ENCODE results near the gene ADORA1.

Gene ADORA1

DNA sequence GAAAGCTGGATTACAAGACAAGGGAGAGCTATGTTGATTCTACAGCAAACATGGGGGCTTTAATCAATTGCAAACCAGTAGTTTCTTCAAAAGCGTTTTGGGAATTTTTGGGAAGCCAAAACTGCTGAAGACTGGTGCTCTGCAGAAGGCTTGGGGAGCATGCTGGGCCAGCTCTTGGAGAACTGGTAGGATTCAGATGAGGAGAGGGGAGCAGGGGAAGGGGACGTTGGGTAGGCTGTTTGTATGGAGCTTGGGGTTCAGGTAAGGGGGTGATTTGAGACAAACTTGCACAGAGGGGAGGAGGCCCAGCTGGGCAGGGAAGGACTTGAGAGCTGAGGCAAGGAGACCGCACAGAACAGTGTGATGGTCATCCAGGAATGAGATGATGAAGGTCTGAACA, 39.1 kb upstream of the ADORA1 start:
- Mint-ChIP-seq H3K36me3 (no peaks in the 10 kb centered on the region), H3K4me1 (no peaks in the 10 kb centered on the region), H3K27me3 (peaks cover 36% of the 10 kb centered on the region), H3K4me3 (no peak overlapping the region), H3K27ac (no peak overlapping the region), H3K9me3 (no peaks in the 10 kb centered on the region)
- CTCF ChIA-PET = interaction anchor here (1.4 kb wide), 1 partner anchor 83 kb away, joined by 4 read pairs; no protein-coding TSS in a partner anchor
- DNase-seq = no peak

DNA sequence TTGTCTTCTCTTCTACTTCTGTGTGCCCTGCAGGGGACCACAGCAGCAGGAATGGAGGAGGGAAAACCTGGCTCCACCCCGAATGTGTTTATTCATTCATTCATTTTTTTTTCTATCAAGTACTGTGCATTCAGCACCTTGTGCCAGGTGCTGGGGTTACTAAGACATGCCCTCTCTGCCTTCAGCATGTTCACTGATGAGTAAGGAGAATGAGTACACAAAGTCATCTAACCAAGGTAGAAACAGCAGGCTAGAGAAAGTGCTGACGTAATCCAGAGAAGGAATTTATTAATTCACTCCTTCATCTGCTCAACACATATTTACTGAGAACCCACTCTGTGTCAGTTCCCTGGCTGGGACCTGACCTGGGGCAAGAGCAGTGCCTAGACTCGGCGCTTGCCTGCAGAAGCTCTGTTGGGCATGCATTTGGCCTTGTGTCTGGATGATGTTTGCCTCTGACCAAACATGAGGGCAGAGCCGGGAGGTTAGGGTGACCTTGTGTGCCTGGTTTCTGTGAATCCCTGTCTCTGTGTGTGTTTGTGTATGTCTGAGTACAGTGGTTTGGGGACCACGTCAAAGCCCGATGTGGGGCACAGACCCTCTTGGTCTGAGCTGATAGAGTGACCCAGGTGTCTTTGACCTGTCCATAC, 38.4 kb upstream of the ADORA1 start:
- Mint-ChIP-seq H3K4me3 (no peak overlapping the region), H3K36me3 (no peaks in the 10 kb centered on the region), H3K27me3 (peaks cover 39% of the 10 kb centered on the region), H3K27ac (no peak overlapping the region), H3K4me1 (no peaks in the 10 kb centered on the region), H3K9me3 (no peaks in the 10 kb centered on the region)
- no peak for DNase-seq
- CTCF ChIA-PET = no interaction called here

DNA sequence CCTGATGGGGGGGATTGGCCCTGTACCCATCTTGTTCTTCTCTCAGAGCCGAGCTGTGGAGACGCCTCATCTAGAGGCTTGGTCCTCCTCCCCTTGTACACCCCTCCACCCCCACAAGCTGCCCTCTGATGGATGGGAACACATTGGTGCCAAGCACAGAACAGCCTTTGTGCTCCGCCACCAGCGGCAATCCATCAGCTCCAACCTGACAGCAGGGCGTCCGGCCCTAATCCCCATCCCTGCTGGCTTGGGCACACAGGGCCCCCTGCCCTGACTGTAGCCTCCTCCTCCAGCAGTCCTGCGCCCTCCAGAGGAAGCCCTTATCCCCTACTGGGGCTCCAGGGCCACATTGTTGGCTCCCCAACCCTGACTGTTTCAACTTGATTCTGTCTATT, 37.9 kb upstream of the ADORA1 start:
- Mint-ChIP-seq H3K9me3 (peaks cover 4% of the 10 kb centered on the region), H3K36me3 (no peaks in the 10 kb centered on the region), H3K4me1 (no peaks in the 10 kb centered on the region), H3K27me3 (peaks cover 44% of the 10 kb centered on the region), H3K4me3 (no peak overlapping the region), H3K27ac (no peak overlapping the region)
- CTCF ChIA-PET = no interaction called here
- DNase-seq = no peak

DNA sequence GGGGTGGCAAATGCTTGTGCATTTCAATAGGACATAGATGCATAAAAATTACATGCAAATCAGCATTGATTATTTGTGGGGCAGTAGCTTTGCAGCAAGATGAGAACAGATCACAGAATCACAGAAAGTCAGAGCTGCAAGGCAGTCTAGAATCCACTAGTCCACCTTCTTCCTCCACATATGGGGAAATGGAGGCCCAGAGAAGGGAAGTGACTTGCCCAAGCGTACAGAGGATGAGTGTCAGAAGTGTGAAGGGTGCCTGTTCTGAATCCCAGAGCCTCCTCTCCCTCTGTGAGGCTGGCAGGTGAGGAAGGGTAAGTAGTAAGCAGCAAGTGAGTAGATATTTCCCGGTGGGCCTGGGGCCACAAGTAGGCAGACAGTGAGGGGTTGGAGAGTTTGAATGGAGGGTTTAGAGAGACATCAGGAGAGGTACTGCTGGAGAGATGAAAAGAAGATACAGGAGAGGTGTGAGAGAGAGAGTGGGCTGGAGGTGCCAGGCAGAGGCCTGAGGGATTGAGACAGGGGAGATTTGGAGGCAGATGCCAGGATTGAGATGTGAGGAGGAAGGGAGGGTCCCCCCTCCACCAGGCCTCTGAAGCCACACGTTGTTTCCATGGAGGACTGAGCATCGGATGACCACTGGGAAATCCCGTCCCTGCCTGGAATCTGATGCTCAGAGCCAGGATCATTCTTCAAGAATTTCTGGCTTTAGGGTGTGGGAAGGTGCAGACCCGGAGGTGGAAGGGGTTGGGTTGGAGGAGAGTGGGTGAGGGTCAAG, 36.9 kb upstream of the ADORA1 start:
- CTCF ChIA-PET = interaction anchor here (0.6 kb wide), 1 partner anchor 126 kb away, joined by 4 read pairs; no protein-coding TSS in a partner anchor
- Mint-ChIP-seq H3K4me1 (no peaks in the 10 kb centered on the region), H3K9me3 (peaks cover 14% of the 10 kb centered on the region), H3K27ac (no peak overlapping the region), H3K27me3 (peaks cover 44% of the 10 kb centered on the region), H3K4me3 (no peak overlapping the region), H3K36me3 (no peaks in the 10 kb centered on the region)
- no peak for DNase-seq

DNA sequence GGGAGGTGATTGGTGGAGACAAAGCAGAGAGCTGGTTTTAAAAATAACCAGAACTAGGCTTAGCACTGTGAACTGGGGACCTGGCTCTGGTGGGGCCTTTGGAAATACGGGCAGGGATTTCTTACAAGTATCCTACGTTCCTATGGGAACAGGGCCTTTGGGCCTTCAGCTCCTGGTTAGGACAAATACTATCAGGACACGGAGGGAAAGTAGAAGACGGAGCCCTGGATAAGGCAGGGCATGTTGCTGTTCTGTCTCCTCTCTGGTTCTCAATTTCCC, 36.4 kb upstream of the ADORA1 start:
- H3K27ac Mint-ChIP-seq = no peak overlapping the region
- peaks cover 14% of the 10 kb centered on the region for H3K9me3 Mint-ChIP-seq
- no peak overlapping the region for H3K4me3 Mint-ChIP-seq
- DNase-seq = no peak
- H3K4me1 Mint-ChIP-seq = no peaks in the 10 kb centered on the region
- CTCF ChIA-PET = no interaction called here
- peaks cover 44% of the 10 kb centered on the region for H3K27me3 Mint-ChIP-seq
- no peaks in the 10 kb centered on the region for H3K36me3 Mint-ChIP-seq

DNA sequence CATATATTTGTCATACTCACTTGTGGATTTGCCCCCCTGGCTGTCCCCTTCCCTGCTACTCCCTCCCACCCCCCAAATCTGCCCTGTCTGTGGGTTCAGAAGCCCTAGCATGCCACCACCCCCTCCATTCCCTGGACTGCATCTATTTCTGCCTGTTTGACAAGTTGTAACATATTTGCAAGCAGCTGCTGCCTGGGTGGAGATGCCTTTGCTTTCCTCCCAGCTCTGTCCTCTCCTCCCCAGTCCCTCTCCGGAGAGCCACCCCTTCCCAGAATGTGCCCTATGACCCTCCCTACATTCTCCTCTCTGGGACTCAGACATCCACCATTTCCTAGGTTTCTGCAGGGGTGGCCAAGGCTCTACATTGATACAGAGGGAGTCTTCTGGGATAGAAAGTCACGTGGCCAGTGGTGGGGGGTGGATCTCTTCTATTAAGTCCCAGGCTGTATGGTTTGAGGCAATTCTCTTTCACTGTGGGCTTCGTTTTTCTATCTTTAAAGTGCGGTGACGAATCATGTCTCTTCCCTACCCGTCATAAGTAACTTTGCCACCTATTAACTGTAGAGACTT, 35.7 kb upstream of the ADORA1 start:
- H3K36me3 Mint-ChIP-seq = no peaks in the 10 kb centered on the region

DNA sequence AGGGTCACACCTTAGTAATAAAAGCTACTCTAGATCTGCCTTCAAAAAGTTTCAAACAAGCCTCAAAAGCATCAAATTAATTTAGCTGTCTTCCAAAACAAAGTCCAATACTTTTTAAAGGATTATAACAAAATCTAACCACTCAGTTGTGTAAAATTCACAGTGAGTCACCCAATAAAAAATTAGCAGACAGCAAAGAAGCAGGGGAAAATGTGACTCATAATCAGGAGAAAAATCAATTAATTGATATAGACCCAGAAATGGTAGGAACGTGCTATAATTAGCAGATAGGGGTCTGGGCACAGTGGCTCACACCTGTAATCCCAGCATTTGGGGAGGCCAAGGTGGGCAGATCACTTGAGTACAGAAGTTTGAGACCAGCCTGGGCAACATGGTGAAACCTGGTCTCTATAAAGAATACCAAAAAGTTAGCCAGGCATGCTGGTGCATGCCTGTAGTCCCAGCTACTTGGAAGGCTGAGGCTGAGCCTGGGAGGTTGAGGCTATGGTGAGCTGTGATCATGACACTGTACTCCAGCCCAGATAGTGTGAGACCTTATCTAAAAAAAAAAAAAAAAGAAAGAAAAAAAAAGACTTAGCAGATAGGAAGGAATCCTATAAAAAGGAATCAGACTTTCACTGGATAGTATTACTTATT, 33.6 kb upstream of the ADORA1 start:
- CTCF ChIA-PET = no interaction called here
- DNase-seq = no peak
- H3K27ac Mint-ChIP-seq = no peak overlapping the region
- peaks cover 57% of the 10 kb centered on the region for H3K27me3 Mint-ChIP-seq
- no peak overlapping the region for H3K4me3 Mint-ChIP-seq
- no peaks in the 10 kb centered on the region for H3K4me1 Mint-ChIP-seq
- no peaks in the 10 kb centered on the region for H3K36me3 Mint-ChIP-seq
- peaks cover 14% of the 10 kb centered on the region for H3K9me3 Mint-ChIP-seq

More for the DNA sequence above, 35.7 kb upstream of the ADORA1 start:
- no peaks in the 10 kb centered on the region for H3K4me1 Mint-ChIP-seq
- no peak overlapping the region for H3K27ac Mint-ChIP-seq
- DNase-seq = no peak
- CTCF ChIA-PET = no interaction called here
- no peak overlapping the region for H3K4me3 Mint-ChIP-seq
- H3K27me3 Mint-ChIP-seq = peaks cover 47% of the 10 kb centered on the region
- peaks cover 14% of the 10 kb centered on the region for H3K9me3 Mint-ChIP-seq

DNA sequence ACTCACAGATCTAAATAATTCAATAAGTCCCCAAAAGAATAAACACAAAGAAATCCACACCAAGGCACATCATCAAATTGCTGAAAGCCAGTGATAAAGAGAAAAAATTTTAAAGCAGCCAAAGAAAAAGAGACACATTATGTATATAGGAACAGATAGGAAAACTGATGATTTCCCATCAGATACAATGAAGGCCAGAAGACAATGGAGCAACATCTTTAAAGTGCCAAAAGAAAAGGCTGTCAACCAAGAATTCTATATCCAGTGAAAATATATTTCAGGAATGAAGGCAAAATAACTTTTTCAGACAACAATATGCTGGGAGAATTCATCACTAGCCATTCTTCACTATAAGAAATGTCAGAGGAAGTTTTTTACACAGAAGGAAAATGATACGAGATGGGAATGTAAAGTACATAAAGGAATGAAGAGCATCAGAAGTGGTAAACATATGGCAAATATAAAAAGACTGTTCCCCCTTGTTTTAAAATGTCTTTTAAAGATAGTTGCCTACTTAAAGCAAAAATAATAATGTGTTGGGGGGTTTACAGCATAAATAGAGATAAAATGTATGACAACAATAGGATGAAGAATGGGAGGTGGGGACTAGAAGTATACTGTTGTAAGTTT, 32.4 kb upstream of the ADORA1 start:
- no peaks in the 10 kb centered on the region for H3K4me1 Mint-ChIP-seq
- CTCF ChIA-PET = no interaction called here
- H3K27ac Mint-ChIP-seq = no peak overlapping the region
- peaks cover 14% of the 10 kb centered on the region for H3K9me3 Mint-ChIP-seq
- no peak for DNase-seq
- peaks cover 56% of the 10 kb centered on the region for H3K27me3 Mint-ChIP-seq
- H3K36me3 Mint-ChIP-seq = no peaks in the 10 kb centered on the region
- H3K4me3 Mint-ChIP-seq = no peak overlapping the region

DNA sequence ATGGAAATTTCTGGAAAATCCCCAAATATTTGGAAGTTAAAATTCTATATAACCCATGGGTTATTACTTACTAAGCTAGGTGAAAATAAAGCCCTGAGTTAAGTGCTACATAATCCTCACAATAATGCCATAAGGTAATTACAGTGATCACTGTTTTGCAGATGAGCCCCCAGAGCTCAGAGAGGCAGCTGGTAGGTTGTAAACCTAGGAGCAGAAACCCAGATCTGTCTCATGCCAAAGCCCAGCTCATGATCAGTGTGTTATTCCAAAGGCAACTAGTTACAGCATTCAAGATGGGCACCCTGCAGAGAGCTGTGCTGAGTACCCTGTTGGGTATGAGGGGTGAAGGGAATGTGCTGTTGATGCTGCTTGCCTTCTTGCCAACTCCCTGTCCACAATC, 31.0 kb upstream of the ADORA1 start:
- peaks cover 14% of the 10 kb centered on the region for H3K9me3 Mint-ChIP-seq
- CTCF ChIA-PET = interaction anchor here (1.4 to 2.3 kb wide), 2 partner anchors 12 to 16 kb away, joined by 3 to 6 read pairs; no protein-coding TSS in a partner anchor
- DNase-seq = no peak
- no peaks in the 10 kb centered on the region for H3K36me3 Mint-ChIP-seq
- H3K27me3 Mint-ChIP-seq = peaks cover 49% of the 10 kb centered on the region
- no peak overlapping the region for H3K27ac Mint-ChIP-seq
- H3K4me3 Mint-ChIP-seq = no peak overlapping the region
- H3K4me1 Mint-ChIP-seq = no peaks in the 10 kb centered on the region

DNA sequence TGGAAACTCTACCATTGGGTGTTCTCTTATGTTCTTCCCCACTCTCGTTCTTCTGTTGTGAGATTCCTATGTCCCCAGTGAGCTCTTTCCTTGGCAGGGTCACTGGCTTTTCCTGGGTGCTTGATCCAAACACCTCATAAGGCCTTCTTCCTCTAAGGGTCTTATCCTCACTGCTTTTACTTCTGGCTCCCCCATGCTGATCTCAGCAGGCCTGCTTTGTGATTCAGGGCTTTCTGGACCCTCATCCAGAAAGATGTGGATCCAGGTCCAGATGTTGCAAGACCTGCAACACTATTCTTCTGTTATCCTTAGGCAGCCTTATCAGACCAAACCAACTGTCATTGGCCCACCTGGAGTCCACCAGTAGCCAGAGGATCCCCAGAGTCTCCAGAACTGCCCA, 30.5 kb upstream of the ADORA1 start:
- peaks cover 14% of the 10 kb centered on the region for H3K9me3 Mint-ChIP-seq
- H3K27ac Mint-ChIP-seq = no peak overlapping the region
- H3K4me3 Mint-ChIP-seq = no peak overlapping the region
- H3K4me1 Mint-ChIP-seq = no peaks in the 10 kb centered on the region
- no peaks in the 10 kb centered on the region for H3K36me3 Mint-ChIP-seq
- no peak for DNase-seq
- CTCF ChIA-PET = interaction anchor here (1.4 to 2.3 kb wide), 2 partner anchors 13 to 16 kb away, joined by 3 to 6 read pairs; no protein-coding TSS in a partner anchor
- H3K27me3 Mint-ChIP-seq = peaks cover 47% of the 10 kb centered on the region

DNA sequence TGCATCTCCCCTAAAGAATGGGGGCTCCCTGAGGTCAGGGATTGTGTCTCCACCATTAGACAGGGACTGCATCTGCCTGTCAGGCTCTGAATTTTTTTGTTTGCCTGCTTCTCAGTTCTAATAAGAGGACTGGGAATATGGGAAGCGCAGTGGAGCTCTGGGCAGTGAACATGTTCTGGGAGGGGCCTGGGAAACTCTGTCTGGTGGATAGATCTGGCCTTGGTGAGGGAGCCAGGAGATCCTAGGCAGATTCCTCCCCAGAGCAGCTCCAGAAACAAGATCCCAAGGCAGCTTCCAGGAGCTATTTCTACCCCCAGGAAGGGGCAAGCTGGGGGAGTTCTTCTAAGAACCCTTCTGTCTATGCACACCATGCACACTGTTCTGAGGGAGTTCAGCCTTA, 29.1 kb upstream of the ADORA1 start:
- no peak overlapping the region for H3K4me3 Mint-ChIP-seq

DNA sequence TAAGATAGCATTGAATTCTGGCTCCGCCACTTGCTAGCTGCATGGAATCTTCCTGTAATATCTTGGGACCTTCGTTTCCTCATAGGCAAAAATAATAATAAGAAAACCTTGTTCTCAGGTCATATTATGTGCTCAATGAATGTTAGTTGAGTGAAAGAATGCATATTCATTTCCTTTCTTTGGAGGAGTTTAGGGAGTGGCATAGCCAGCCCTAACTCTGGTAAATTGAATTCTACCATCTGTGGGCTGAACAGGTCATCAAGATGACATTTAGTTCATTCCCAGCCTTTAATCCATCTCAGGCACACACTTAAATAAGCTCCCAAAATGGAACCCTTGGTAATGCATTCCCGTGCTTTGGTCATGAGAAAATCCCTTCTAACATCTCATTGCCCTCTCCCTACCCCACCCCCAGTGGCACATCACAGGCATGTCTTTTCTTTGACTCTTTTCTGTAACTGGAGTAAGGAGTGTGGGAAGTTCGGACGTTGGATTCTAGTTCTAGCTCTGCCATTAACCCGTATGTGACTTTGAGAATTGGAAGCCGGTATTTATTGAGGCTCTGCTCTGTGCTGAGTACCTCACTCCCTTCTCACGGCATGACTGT, 28.5 kb upstream of the ADORA1 start:
- DNase-seq = no peak
- Mint-ChIP-seq H3K36me3 (no peaks in the 10 kb centered on the region), H3K9me3 (peaks cover 14% of the 10 kb centered on the region), H3K4me1 (no peaks in the 10 kb centered on the region), H3K4me3 (no peak overlapping the region), H3K27ac (no peak overlapping the region), H3K27me3 (peaks cover 55% of the 10 kb centered on the region)
- CTCF ChIA-PET = no interaction called here

More for the DNA sequence above, 29.1 kb upstream of the ADORA1 start:
- H3K4me1 Mint-ChIP-seq = no peaks in the 10 kb centered on the region
- DNase-seq = no peak
- H3K9me3 Mint-ChIP-seq = peaks cover 14% of the 10 kb centered on the region
- no peaks in the 10 kb centered on the region for H3K36me3 Mint-ChIP-seq
- CTCF ChIA-PET = interaction anchor here (2.3 kb wide), 1 partner anchor 14 kb away, joined by 6 read pairs; no protein-coding TSS in a partner anchor
- no peak overlapping the region for H3K27ac Mint-ChIP-seq
- H3K27me3 Mint-ChIP-seq = peaks cover 55% of the 10 kb centered on the region

DNA sequence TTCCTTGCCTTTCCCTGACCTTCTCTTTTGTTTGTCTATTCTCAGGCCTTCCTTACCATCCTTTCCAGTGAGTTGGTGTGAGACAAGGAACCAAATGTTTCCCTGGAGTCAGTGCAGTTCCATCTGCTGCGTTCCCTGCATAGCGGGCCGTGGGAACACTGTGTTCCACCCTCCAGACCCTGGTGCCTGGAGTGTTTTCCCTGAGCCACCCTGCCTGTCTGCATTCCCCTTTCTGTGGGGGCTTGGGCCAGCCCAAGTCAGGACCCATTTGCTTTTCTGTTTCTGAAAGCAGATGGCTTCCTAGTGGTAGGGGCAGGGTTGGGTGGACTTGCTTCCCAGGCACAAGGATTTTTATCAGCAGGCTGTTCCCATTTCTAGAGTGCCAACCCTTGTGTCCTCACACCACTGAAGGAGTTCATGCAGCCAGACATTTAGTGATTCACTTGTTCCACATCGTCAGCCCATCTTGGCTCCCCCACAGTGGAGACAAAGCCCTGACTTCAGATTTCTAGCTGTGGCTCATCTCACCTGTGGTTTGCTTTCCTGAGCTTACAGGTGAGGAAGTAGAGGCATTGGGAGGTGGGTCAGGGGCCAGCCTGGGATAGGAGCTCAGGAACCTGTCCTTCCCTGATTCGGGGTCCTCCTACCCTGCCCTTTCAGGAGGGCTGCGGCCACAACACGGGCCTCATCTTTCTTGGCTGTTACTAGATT, 27.6 kb upstream of the ADORA1 start:
- H3K9me3 Mint-ChIP-seq = peaks cover 7% of the 10 kb centered on the region
- no peak overlapping the region for H3K27ac Mint-ChIP-seq
- H3K36me3 Mint-ChIP-seq = no peaks in the 10 kb centered on the region
- no peaks in the 10 kb centered on the region for H3K4me1 Mint-ChIP-seq
- H3K27me3 Mint-ChIP-seq = peaks cover 49% of the 10 kb centered on the region
- no peak for DNase-seq
- no peak overlapping the region for H3K4me3 Mint-ChIP-seq
- CTCF ChIA-PET = no interaction called here
